Amniotic stem cell (primary cell): ENCODE measurements around the gene CLOCK.

Experiments
- DNase-seq: peaks from one replicate; lab custom pipeline; 2025; lab: John Stamatoyannopoulos, UW

Gene CLOCK

GRCh38 chr4:55475394-55476243 lies 71.1 kb downstream of the CLOCK start:
- DNase-seq = no peak

- DNase-seq = no peak
Measured at GRCh38 chr4:55469979-55470378, 76.7 kb downstream of the CLOCK start.

- no peak for DNase-seq
Measured at GRCh38 chr4:55468724-55469123, 78.0 kb downstream of the CLOCK start.

GRCh38 chr4:55466001-55466400 lies 80.7 kb downstream of the CLOCK start:
- no peak for DNase-seq

GRCh38 chr4:55458611-55459010 lies 88.1 kb downstream of the CLOCK start:
- no peak for DNase-seq

GRCh38 chr4:55458164-55458563 lies 88.5 kb downstream of the CLOCK start:
- DNase-seq = no peak

- DNase-seq = no peak
Measured at GRCh38 chr4:55450566-55450965, 96.1 kb downstream of the CLOCK start.

GRCh38 chr4:55447831-55448230 lies 98.9 kb downstream of the CLOCK start:
- DNase-seq = no peak

GRCh38 chr4:55447108-55447708 lies 99.5 kb downstream of the CLOCK start:
- DNase-seq = no peak

- DNase-seq = no peak
Measured at GRCh38 chr4:55446578-55446922, 100.2 kb downstream of the CLOCK start.

GRCh38 chr4:55445921-55446577 lies 100.7 kb downstream of the CLOCK start:
- no peak for DNase-seq

- DNase-seq = no peak
Measured at GRCh38 chr4:55444827-55445226, 101.9 kb downstream of the CLOCK start.

- DNase-seq = no peak
Measured at GRCh38 chr4:55442541-55442940, 104.2 kb downstream of the CLOCK start.

GRCh38 chr4:55440786-55441185 lies 105.9 kb downstream of the CLOCK start:
- DNase-seq = no peak

- DNase-seq = no peak
Measured at GRCh38 chr4:55439023-55439422, 107.7 kb downstream of the CLOCK start.

GRCh38 chr4:55438314-55438713 lies 108.4 kb downstream of the CLOCK start:
- no peak for DNase-seq

- no peak for DNase-seq
Measured at GRCh38 chr4:55437823-55438222, 108.9 kb downstream of the CLOCK start.

- no peak for DNase-seq
Measured at GRCh38 chr4:55437356-55437796, 109.3 kb downstream of the CLOCK start.

GRCh38 chr4:55435141-55435841 lies 111.4 kb downstream of the CLOCK start:
- no peak for DNase-seq

GRCh38 chr4:55431710-55432336 lies 114.9 kb downstream of the CLOCK start:
- DNase-seq = no peak

- DNase-seq = no peak
Measured at GRCh38 chr4:55424791-55425190, 121.9 kb downstream of the CLOCK start.

GRCh38 chr4:55416176-55416575 lies 130.5 kb downstream of the CLOCK start:
- no peak for DNase-seq
